HG03039 (cell line): Measurements from ENCODE around the gene SYCE3.
A peak's percentile ranks its signal among the peaks of the same experiment; 100 is the strongest.

ENCODE experiments used
- ATAC-seq: cut with Tn5 transposase; IDR thresholded peaks from one replicate; pipeline ENCODE4 v1.9.1; 2021; ENCODE audit warnings: mild to moderate bottlenecking, moderate library complexity; ENCODE audit not compliant: unreplicated experiment

SYCE3 gene

DNA sequence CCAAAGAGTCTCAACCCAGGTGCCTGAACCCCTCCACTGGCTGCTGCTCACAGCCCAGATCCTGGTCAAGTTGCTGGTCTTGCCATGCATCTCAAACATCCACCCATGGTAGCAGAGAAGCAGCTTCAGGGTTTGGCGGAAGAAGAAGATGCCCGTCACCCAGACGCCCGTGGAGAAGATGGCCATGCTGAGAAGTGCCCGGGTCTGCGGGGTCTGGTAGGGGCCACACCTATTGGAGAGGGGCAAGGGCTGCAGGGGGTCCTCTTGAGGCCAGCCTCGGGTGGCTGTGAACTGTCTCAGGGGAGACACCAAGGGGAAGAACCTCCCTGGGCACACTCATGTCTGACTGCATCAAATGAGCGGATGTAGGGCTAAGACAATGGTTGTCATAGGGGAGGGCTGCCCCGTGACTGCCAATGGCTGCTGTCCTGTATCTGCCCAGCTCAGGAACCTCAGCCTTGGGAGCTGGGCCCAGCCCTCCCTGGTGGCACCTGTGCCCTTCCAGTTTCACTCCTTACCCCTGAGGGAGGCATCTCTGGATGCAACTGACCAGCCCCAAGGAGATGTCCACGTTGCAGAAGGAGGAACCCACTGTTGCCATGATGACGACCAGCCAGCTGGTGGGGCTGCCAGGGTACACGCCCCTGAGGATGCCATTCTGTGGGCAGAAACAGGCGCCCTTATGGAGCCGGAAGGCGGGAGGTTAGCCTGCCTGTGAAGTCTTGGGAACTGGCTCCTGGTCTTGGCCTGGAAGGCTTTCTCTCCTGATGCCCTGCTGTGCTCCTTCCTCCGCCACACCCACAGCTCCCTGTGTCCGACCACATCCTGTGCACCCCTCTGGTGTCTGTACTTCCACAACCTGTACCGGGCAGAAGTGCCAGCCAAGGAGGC lies 14.3 kb upstream of the SYCE3 start:
- ATAC-seq, result no peak

DNA sequence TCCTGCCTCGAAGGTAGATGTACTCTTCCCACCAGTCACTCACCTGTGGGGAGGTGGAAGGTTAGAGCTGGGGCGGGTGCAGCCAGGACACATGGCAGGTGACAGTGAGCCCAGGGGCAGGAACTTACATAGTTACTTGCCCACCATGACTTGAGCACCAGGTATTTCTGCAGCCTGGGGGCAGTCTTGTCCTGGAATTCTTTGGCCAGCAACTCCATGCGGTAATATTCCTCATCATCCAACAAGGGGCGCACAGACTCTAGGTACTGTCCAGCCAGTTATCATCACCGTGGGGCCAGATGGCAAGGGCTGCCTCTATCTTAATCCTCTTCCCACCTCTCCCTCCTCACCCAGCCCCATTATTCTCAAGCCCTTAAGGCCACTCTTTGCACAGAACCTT lies 13.4 kb upstream of the SYCE3 start:
- no peak for ATAC-seq

- no peak for ATAC-seq
Measured at GRCh38 chr22:50575426-50575941, 12.8 kb upstream of the SYCE3 start.

- ATAC-seq, result no peak
Measured at GRCh38 chr22:50574383-50574755, 11.7 kb upstream of the SYCE3 start.

DNA sequence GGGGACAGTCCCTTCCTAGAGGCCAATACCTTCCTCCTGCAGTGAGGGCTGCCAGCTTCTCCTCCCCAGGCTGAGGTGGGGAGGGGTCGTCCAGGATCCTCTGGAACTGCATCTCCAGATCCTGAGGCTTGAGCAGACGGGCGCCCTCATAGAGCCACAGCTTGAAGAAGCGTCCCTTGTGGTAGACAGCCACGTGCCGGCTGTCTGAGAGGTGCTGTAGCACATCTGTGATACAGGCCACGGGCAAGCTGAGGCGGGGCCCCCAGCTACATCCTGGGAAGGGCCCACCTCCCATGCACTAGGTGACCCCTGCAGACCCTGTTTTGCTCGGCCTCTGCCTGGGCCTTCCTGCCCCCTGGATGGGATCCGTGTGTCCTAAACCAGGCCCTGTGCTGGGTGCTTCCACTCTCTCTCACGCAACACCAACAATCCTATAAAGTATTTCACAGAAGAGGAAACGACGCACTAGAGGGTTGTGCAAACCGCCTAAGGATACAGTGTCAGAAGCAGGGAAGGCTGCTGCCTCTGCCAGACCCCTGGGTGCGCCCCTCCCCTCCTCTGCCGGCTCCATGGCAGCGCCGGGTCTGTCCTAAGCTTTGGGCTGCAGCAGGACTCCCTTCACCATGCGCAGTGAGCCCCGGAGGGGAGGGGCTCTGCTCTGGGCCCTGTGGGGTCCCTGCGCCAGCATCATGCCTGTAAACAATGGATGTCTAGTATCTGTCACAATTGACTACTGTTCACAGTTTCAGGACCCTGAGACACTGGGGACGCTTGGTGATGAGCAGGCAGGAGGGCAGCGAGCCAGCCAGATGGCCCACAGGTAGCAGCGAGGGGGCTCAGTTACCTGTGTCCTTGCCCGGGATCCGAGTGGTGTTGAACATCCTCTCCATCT lies 11.0 kb upstream of the SYCE3 start:
- ATAC-seq, result no peak

DNA sequence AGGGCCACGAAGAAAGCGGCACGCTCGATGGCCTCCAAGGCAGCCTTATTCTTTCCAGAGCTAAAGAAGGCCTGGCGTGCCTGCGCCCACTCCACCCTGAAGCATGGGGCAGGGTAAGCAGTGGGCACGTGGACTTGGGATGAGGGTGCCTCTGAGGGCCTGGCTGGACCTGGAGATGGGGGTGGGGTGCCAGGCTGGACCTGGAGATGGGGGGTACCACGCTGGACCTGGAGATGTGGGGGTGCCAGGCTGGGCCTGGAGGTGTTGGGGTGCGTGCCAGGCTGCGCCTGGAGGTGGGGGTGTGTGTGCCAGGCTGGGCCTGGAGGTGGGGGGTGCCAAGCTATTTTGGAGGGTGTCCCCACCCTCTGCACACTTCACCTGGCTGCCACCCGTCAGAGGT lies 10.2 kb upstream of the SYCE3 start:
- ATAC-seq, result no peak

GRCh38 chr22:50571264-50572175 lies 8.8 kb upstream of the SYCE3 start:
- no peak for ATAC-seq

DNA sequence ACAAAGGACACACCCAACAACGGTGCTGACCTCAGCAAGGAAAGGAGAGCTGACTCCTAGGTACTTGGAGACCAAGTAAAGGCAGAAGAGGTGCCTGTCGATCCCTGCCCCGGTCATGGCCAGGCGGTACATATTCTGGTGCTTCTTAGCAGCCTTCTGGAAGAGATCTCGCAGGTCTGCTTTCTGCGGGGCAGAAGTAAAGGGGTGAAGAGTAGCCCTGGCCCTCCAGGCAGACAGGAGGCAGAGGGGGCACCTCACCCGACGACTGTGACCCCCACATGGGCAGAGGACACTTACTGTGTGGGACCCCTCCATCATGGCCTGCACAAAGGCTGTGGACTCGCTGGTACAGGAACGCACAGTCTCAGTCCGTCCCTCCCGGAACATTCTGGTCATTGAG lies 8.1 kb upstream of the SYCE3 start:
- no peak for ATAC-seq

- ATAC-seq, result no peak
Measured at GRCh38 chr22:50569896-50570535, 7.3 kb upstream of the SYCE3 start.

GRCh38 chr22:50569041-50569459 lies 6.3 kb upstream of the SYCE3 start:
- ATAC-seq, result no peak

DNA sequence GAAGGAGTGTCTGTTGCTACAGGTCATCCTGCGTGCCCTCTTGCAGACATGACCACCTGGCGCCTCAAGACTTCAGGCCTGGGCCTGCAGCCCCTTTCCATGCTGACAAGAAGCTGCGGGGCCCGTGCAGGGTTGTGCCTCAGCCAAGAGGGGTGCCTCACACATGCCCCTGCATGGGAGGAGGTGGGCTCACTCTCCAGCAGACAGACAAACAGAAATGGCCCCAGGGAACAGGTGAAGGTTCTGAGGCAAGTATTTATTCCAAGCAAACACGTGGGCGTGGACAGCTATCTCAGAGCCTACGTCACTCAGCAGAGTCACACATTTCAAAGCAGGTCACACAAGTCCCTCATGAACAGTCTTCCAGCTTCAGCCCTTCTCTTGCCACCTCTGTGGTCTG lies 5.9 kb upstream of the SYCE3 start:
- no peak for ATAC-seq

DNA sequence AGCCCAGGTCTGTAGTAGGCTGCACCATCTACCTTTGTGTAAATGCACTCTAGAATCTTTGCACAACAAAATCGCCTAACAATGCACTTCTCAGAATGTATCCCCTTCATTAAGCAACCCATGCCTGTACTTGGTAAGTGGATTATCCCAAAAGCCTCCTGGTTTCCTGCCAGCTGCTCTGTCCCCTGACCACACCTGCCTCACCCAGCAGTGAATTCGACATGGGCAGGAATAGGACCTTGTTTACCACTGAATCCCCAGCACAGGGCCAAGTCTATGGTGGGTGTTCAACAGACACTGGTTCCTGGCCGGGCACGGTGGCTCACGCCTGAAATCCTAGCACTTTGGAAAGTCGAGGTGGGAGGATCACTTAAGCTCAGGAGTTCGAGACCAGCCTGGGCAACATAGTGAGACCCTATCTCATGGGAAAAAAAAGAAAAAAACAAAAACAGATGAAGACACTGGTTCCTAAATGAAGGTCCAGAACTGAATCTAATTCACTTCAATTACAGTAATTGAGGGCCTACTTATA lies 5.1 kb upstream of the SYCE3 start:
- no peak for ATAC-seq

DNA sequence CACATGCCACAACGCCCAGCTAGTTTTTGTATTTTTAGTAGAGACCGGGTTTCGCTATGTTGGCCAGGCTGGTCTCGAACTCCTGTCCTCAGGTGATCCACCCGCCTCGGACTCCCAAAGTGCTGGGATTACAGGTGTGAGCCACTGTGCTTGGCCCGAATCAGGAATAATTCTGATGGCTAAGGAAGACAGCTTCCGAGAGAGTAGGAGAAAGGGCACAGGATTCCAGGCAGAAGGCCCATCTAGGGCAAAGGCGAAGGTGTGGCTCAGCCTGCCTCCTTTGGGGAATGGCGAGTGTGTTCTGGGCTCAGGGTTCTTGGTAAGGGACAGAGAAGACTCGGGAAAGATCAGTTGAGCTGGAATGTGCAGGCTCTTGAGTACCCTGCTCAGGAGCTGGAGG lies 1.6 kb upstream of the SYCE3 start:
- no peak for ATAC-seq

DNA sequence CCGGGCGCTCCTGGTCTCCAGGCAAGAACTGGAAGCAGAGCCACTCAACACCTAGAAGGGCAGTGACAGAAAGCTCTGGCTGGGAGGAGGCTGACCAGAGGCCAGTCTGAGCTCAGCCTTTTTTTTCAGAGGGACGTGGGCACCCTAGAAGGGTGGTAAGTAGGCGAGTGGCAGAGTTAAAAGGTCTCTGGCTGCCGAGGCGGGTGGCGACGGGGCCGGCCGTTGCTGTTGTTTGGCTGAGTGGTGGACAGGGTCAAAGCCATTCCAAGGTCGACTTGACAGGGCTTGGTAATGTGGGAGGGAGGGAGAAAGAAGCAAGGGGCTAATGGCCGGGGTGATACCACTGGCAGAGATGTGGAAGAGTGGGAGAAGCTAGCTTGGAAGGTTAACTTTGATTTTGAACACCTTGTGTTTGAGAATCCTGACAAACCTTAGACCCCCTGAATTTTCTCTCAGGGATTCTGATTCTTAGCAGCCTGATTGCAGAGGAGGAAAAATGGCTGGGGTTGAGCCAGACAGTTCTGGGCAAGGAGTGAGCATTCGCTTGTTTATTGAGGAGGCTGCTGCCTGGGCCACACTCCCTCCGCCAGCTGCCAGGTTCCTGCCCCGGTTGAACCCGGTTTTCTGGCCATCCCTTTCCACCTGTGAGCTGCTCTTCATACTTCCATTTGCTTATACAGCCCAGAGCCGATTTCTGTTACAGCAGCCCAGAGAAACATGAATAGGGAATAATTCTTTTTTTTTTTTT lies 868 bp upstream of the SYCE3 start:
- peak; percentile 4 for ATAC-seq

- no peak for ATAC-seq
Measured at GRCh38 chr22:50561401-50562358, 1.0 kb downstream of the SYCE3 start.

DNA sequence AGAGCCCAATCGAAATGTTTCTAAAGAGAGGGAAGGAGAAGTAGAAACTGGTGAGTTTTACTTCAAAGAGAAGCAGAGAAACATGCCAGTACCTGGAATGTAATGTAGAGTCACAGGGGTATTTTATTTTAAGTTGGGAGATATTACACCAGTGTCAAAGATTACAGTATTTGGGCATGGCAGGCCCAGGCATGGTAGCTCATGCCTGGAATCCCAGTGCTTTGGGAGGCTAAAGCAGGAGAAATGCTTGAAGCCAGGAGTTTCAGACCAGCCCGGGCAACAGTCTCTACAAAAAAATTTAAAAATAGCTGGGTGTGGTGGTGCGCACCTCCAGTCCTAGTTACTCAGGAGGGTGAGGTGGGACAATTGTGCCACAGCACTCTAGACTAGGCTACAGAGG lies 2.7 kb downstream of the SYCE3 start:
- ATAC-seq, result no peak

DNA sequence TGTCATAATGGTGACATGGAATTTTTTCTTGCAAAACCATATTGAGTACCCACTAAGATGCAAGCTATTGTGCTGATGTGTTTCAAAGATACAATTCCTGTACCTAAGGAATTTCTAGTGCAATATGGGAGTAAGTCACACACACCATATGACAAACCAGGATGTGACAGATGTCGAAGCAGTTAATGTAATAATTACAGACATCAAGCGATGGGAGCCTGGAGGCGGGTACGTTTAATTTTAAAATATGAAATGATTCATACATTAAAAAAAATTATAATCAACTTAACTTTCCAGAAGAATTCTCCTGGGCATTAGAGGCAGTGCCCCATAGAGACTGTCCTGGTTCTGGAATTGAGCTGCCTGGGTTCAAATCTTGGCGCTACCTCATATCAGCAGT lies 6.0 kb downstream of the SYCE3 start:
- no peak for ATAC-seq

DNA sequence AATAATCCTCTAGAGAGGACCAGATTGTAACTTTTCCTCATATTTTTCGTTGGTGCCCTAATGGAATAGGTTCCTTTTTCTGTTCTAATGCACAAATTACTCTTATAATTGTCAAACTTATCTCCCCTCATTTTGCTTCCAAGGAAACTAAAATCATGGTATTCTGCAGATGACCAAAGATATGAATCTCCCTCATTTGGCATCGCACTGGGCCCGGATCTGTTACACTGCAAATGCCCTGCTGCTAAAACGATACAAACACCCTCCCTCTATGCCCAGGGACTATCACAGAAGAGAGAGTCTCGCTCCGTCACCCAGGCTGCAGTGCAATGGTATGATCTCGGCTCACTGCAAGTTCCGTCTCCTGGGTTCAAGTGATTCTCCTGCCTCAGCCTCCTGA lies 9.4 kb downstream of the SYCE3 start:
- no peak for ATAC-seq
